Calu3 (cell line): ENCODE results near the gene WBP4. TPM values are rescaled to one million over a fixed set of nuclear protein-coding genes. Genes with fewer than 3 reads are reported as not detected.
"Not testable (repeated sequence)": the region's sequence is repeated elsewhere in the genome, so short reads cannot be mapped to it uniquely, and the experiment has no call there.

ENCODE experiments used
- BruUV-seq: library from RNA; stranded (reverse); fragments of 400-500 nt; replicated peaks from 2 replicates; lab custom pipeline; 2021; lab: Mats Ljungman, UMichigan
- CTCF ChIA-PET: fragments of 300-600 bp; sonication (Branson Sonifier 250); formaldehyde crosslinking; loops from one replicate; lab custom pipeline; 2022; ENCODE audit warnings: antibody characterized with exemption; lab: Charles Lee
- DNase-seq: peaks from one replicate; pipeline ENCODE4 v3.0.0; 2022
- H3K27ac Mint-ChIP-seq: one replicate; pipeline ENCODE4 v1.8.0; 2022; ENCODE audit warnings: mixed read lengths; ENCODE audit not compliant: unreplicated experiment
- H3K27me3 Mint-ChIP-seq: one replicate; pipeline ENCODE4 v1.8.0; 2022; ENCODE audit warnings: mixed read lengths; ENCODE audit not compliant: unreplicated experiment
- H3K36me3 Mint-ChIP-seq: one replicate; pipeline ENCODE4 v1.8.0; 2022; ENCODE audit warnings: mild to moderate bottlenecking, moderate library complexity, mixed read lengths; ENCODE audit not compliant: insufficient read depth, unreplicated experiment
- H3K4me1 Mint-ChIP-seq: one replicate; pipeline ENCODE4 v1.8.0; 2022; ENCODE audit warnings: mild to moderate bottlenecking, low read depth, mixed read lengths; ENCODE audit not compliant: unreplicated experiment
- H3K4me3 Mint-ChIP-seq: one replicate; pipeline ENCODE4 v1.8.0; 2022; ENCODE audit warnings: mild to moderate bottlenecking, low read depth, moderate library complexity, mixed read lengths; ENCODE audit not compliant: unreplicated experiment
- H3K9me3 Mint-ChIP-seq: one replicate; pipeline ENCODE4 v1.8.0; 2022; ENCODE audit warnings: low read depth, mixed read lengths; ENCODE audit not compliant: unreplicated experiment
- CTCF ChIP-seq: fragments of 200-600 bp; IDR thresholded peaks from one replicate; pipeline ENCODE4 v1.8.0; 2022; ENCODE audit warnings: antibody characterized with exemption; ENCODE audit not compliant: unreplicated experiment
- intact Hi-C: fragments of 100-400 bp; cut with micrococcal nuclease; formaldehyde crosslinking; loops from one replicate; pipeline ENCODE4 v1.10.0; 2022; ENCODE audit not compliant: unreplicated experiment
- microRNA-seq: library from miRNA; unstranded; fragments of <30 nt; microRNA quantifications from one replicate; pipeline ENCODE4 v1.2.0, GENCODE V29; 2022
- total RNA-seq: library from RNA; stranded (reverse); gene quantifications from 2 replicates; pipeline ENCODE4 v1.2.3, GENCODE V29; 2022

WBP4 gene
- total RNA-seq, 1 experiment from 2014 or later = 7.2 TPM

DNA sequence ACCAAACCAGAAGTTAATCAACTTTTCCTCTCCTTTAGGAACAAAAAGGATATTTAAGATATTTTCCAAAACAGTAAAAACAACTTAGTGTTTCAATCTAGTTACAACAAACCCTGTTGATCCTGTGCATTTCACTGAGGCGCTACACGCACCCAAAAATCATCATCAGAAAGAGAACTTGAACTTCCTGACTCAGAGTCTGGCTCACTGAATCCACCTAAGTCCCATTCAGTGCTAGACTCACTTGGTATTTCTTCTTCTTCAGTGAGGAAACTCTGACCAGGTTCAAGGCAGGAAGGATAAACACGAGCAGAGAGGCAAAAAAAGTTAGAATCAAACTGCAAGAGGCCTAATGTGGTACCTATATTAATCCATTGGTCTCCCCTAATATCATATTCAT, 69.0 kb downstream of the WBP4 start:
- intact Hi-C loops = no loop called here
- Mint-ChIP-seq H3K27ac (no peak overlapping the region), H3K36me3 (peaks cover 28% of the 10 kb centered on the region), H3K4me1 (peaks cover 25% of the 10 kb centered on the region), H3K9me3 (no peaks in the 10 kb centered on the region), H3K4me3 (peak overlapping the region; percentile 92), H3K27me3 (no peaks in the 10 kb centered on the region)
- CTCF ChIA-PET = no interaction called here
- no peak for TF ChIP-seq CTCF
- BruUV-seq = no TSS peak
- no peak for DNase-seq

GRCh38 chr13:41131189-41131588, 69.9 kb downstream of the WBP4 start:
- H3K9me3 Mint-ChIP-seq, H3K27me3 Mint-ChIP-seq, DNase-seq, BruUV-seq, CTCF ChIA-PET, intact Hi-C loops: not testable (repeated sequence)
- Mint-ChIP-seq H3K4me3 (peak overlapping the region; percentile 92), H3K36me3 (peaks cover 28% of the 10 kb centered on the region), H3K27ac (peak overlapping the region; percentile 10), H3K4me1 (peaks cover 25% of the 10 kb centered on the region)

DNA sequence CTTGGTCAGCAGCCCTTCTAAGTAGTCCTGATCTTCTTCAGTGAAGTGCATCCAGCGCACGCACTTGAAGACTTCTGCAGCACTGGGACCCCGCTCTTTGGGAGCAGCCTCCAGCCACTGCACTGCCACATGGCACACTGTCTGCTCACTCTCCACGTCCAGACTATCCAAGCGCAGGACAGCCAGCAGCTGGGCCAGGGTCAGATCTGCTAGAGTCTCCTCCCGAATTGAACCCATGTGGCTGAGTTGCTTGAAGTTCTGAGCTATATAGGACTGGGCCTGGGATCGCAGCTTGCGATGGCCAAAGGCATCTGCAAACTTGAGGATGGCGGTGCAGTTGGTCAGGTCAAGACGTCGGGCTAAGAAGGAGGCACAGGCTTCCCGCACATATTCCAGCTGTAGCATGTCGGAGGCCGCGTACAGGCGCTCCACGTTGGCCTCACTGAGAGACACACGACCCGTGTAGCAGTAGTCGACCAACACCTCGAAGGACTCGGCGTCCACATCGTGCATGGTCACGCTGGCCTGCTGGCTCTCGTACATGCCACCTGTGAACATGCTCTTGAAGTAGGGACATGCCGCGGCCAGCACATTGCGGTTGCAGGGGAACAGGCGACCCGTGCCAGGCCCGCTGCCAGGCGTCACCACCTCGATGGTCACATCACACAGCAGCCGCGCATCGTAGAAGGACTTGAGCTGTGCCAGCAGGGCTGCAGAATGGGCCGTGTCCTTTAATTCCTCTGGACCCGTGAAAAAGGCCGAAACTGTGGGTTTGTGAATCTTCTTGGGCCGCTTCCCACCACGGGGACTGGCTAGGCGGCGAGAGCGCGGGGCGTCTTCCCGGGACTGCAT, 70.6 kb downstream of the WBP4 start:
- Mint-ChIP-seq H3K4me3 (peak overlapping the region; percentile 92), H3K36me3 (peaks cover 28% of the 10 kb centered on the region), H3K27ac (peak overlapping the region; percentile 12), H3K4me1 (peaks cover 31% of the 10 kb centered on the region)
- H3K27me3 Mint-ChIP-seq, DNase-seq, CTCF ChIA-PET, H3K9me3 Mint-ChIP-seq: not testable (repeated sequence)
- intact Hi-C loops = loop anchor here (2.0 kb wide), 1 partner anchor 63 kb away; the partner anchor contains the start of gene KBTBD7
- TSS peak; percentile 53 for BruUV-seq

DNA sequence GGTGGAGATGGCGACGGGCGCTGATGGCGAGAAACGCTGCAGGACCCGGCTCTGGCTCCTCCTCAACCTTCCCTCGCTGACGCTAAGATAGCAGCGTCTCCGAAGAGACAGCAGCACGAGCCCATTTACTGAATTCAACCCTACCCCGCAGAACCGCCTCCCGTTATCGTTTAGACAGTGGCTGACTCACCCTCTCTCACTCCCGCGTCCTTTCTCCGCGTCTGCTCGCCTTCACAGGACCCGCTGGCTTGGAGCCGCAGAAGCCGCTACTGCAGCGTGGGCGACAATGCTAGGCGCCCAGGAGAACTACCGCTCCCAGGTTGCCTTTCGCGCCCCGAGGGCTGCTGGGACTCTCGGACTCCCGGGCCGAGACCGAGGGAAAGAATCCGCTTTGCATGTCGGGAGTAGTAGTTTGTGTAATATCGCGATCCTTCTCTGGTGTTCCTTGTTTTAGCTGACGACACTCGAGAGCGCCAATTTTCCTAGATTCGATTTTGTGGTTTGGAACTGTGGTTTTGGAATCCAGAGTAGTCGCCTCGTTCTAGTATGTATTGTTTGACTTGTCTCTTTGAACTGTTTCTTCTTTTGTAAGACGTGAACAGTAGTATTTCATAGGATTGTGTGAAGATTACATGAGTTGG, 71.3 kb downstream of the WBP4 start, which contains the start of gene KBTBD6:
Gene KBTBD6, minus strand, starts transcription at position 291 of the 641 bp plus-strand sequence. CDS start 291 bp downstream, outside the sequence.
- Mint-ChIP-seq H3K4me3 (peak within 1 kb of the TSS; percentile 92), H3K27ac (peak within 1 kb of the TSS; percentile 12), H3K27me3 (no peaks in the 10 kb centered on the region), H3K4me1 (peaks cover 38% of the 10 kb centered on the region), H3K9me3 (peaks cover 2% of the 10 kb centered on the region), H3K36me3 (peaks cover 28% of the 10 kb centered on the region)
- DNase-seq = peak; percentile 91
- BruUV-seq = no TSS peak
- intact Hi-C loops = loop anchor here (2.0 kb wide), 1 partner anchor 62 kb away; the partner anchor contains the start of gene KBTBD7
- TF ChIP-seq CTCF = no peak
- CTCF ChIA-PET = no interaction called here

Small RNA genes within 50 kb of the gene (microRNA-seq; reads per million reads assigned to microRNA genes)
- not detected for gene MIR3168

Other genes with a start within 250 kb of the WBP4 start
- 63.4 and 63.5 TPM in 2 replicates for gene ELF1, start 42.2 kb upstream of the WBP4 start, total RNA-seq
- 6.6 and 6.9 TPM in 2 replicates for gene KBTBD6, start 71.3 kb downstream of the WBP4 start, total RNA-seq
- 6.3 and 6.4 TPM in 2 replicates for gene KBTBD7, start 133.1 kb downstream of the WBP4 start, total RNA-seq
- gene MTRF1, start 202.1 kb downstream of the WBP4 start, total RNA-seq = 15.8 and 17.3 TPM in 2 replicates
- gene NAA16, start 249.8 kb downstream of the WBP4 start, total RNA-seq = 23.7 and 27.0 TPM in 2 replicates